ENCODE measurements around the gene THBS2. TPM values are rescaled to one million over a fixed set of nuclear protein-coding genes. Genes with fewer than 3 reads are reported as not detected.
"Not testable (repeated sequence)": the region's sequence is repeated elsewhere in the genome, so short reads cannot be mapped to it uniquely, and the experiment has no call there.

THBS2 gene
- total RNA-seq, 2 donors from 2014 or later, result not detected

- Mint-ChIP-seq H3K9me3 (peaks cover 0 to 4% of the 10 kb centered on the region in 2 donors), H3K36me3 (no peaks in the 10 kb centered on the region)
- no peak for DNase-seq (ENCODE audit: low spot score in 2 of 2)
These were observed 63.5 kb downstream of the THBS2 start for GRCh38 chr6:169190144-169190584.

GRCh38 chr6:169189686-169190085 is 64.0 kb downstream of the THBS2 start:
- no peaks in the 10 kb centered on the region for H3K36me3 Mint-ChIP-seq
- no peak for DNase-seq (ENCODE audit: low spot score in 2 of 2)
- peaks cover 0 to 4% of the 10 kb centered on the region in 2 donors for H3K9me3 Mint-ChIP-seq
- ATAC-seq, result no peak
- H3K27ac Mint-ChIP-seq, result no peak overlapping the region

More at GRCh38 chr6:169190144-169190584, 63.5 kb downstream of the THBS2 start:
- H3K27ac Mint-ChIP-seq, result peak overlapping the region in 1 of 2 donors; percentile 60
- no peak for ATAC-seq

- ATAC-seq (no peak), DNase-seq (ENCODE audit: low spot score in 2 of 2) (no peak)
- Mint-ChIP-seq H3K27ac (no peak overlapping the region), H3K9me3 (peaks cover 0 to 4% of the 10 kb centered on the region in 2 donors), H3K36me3 (no peaks in the 10 kb centered on the region)
These were observed 64.5 kb downstream of the THBS2 start for GRCh38 chr6:169189182-169189581.

GRCh38 chr6:169188475-169188874 is 65.2 kb downstream of the THBS2 start:
- H3K27ac Mint-ChIP-seq, result no peak overlapping the region
- H3K9me3 Mint-ChIP-seq, result peaks cover 0 to 4% of the 10 kb centered on the region in 2 donors
- no peaks in the 10 kb centered on the region for H3K36me3 Mint-ChIP-seq
- peak; percentile 51 to 86 for ATAC-seq
- DNase-seq (ENCODE audit: low spot score in 2 of 2), result no peak

- H3K36me3 Mint-ChIP-seq, result no peaks in the 10 kb centered on the region
- DNase-seq (ENCODE audit: low spot score in 2 of 2) (no peak), ATAC-seq (peak in 1 of 2 donors; percentile 56)
These were observed 65.6 kb downstream of the THBS2 start for GRCh38 chr6:169188051-169188470.

GRCh38 chr6:169186496-169187169 is 67.0 kb downstream of the THBS2 start:
- Mint-ChIP-seq H3K9me3 (peaks cover 0 to 3% of the 10 kb centered on the region in 2 donors), H3K27ac (no peak overlapping the region), H3K36me3 (no peaks in the 10 kb centered on the region)
- ATAC-seq (no peak), DNase-seq (ENCODE audit: low spot score in 2 of 2) (no peak)

More at GRCh38 chr6:169188051-169188470, 65.6 kb downstream of the THBS2 start:
- H3K27ac Mint-ChIP-seq, result no peak overlapping the region
- H3K9me3 Mint-ChIP-seq, result peaks cover 0 to 4% of the 10 kb centered on the region in 2 donors

GRCh38 chr6:169185692-169186485 is 67.8 kb downstream of the THBS2 start:
- ATAC-seq, result no peak
- Mint-ChIP-seq H3K36me3 (no peaks in the 10 kb centered on the region), H3K9me3 (no peaks in the 10 kb centered on the region), H3K27ac (no peak overlapping the region)
- no peak for DNase-seq (ENCODE audit: low spot score in 2 of 2)

GRCh38 chr6:169185011-169185521 is 68.6 kb downstream of the THBS2 start:
- Mint-ChIP-seq H3K36me3 (no peaks in the 10 kb centered on the region), H3K27ac (no peak overlapping the region), H3K9me3 (no peaks in the 10 kb centered on the region)
- ATAC-seq (no peak), DNase-seq (ENCODE audit: low spot score in 2 of 2) (no peak)

- Mint-ChIP-seq H3K36me3 (no peaks in the 10 kb centered on the region), H3K9me3 (no peaks in the 10 kb centered on the region), H3K27ac (peak overlapping the region in 1 of 2 donors; percentile 33)
- ATAC-seq, result no peak
- DNase-seq (ENCODE audit: low spot score in 2 of 2), result no peak
These were observed 69.2 kb downstream of the THBS2 start for GRCh38 chr6:169184419-169184818.

- Mint-ChIP-seq H3K9me3 (no peaks in the 10 kb centered on the region), H3K27ac (no peak overlapping the region), H3K36me3 (no peaks in the 10 kb centered on the region)
- DNase-seq (ENCODE audit: low spot score in 2 of 2) (no peak), ATAC-seq (no peak)
These were observed 70.4 kb downstream of the THBS2 start for GRCh38 chr6:169183233-169183632.

GRCh38 chr6:169179831-169180230 is 73.8 kb downstream of the THBS2 start:
- H3K9me3 Mint-ChIP-seq; H3K36me3 Mint-ChIP-seq; H3K27ac Mint-ChIP-seq; ATAC-seq; DNase-seq (ENCODE audit: low spot score in 2 of 2): not testable (repeated sequence)

GRCh38 chr6:169177516-169178166 is 76.0 kb downstream of the THBS2 start:
- no peaks in the 10 kb centered on the region for H3K36me3 Mint-ChIP-seq
- H3K9me3 Mint-ChIP-seq, result no peaks in the 10 kb centered on the region
- ATAC-seq (no peak), DNase-seq (ENCODE audit: low spot score in 2 of 2) (no peak)
- H3K27ac Mint-ChIP-seq, result no peak overlapping the region

GRCh38 chr6:169176361-169176991 is 77.2 kb downstream of the THBS2 start:
- DNase-seq (ENCODE audit: low spot score in 2 of 2) (no peak), ATAC-seq (no peak)
- Mint-ChIP-seq H3K9me3 (no peaks in the 10 kb centered on the region), H3K27ac (no peak overlapping the region), H3K36me3 (no peaks in the 10 kb centered on the region)

- ATAC-seq, result no peak
- H3K36me3 Mint-ChIP-seq, result no peaks in the 10 kb centered on the region
- H3K27ac Mint-ChIP-seq, result no peak overlapping the region
- DNase-seq (ENCODE audit: low spot score in 2 of 2), result no peak
- H3K9me3 Mint-ChIP-seq, result no peaks in the 10 kb centered on the region
These were observed 78.2 kb downstream of the THBS2 start for GRCh38 chr6:169175360-169175887.

- H3K9me3 Mint-ChIP-seq, result no peaks in the 10 kb centered on the region
- ATAC-seq (no peak), DNase-seq (ENCODE audit: low spot score in 2 of 2) (no peak)
- H3K36me3 Mint-ChIP-seq, result no peaks in the 10 kb centered on the region
- no peak overlapping the region for H3K27ac Mint-ChIP-seq
These were observed 78.9 kb downstream of the THBS2 start for GRCh38 chr6:169174516-169175359.

Measured in activated naive CD4-positive, alpha-beta T cell treated with anti-CD3 and anti-CD28 coated beads, Interleukin-2, amount 50 U/mL, for 72 hours (primary cell).